Left ventricle myocardium inferior (tissue), 1 donor: ENCODE results near the gene JADE1. TPM values are rescaled to one million over a fixed set of nuclear protein-coding genes. Genes with fewer than 3 reads are reported as not detected.
A peak's percentile ranks its signal among the peaks of the same experiment; 100 is the strongest.

Source experiments
- DNase-seq: peaks from one replicate; pipeline ENCODE4 v3.0.0-alpha.2; 2020
- H3K27ac ChIP-seq: fragments of 200-600 bp; replicated peaks from 2 replicates; pipeline ENCODE4 v1.8.0; 2021
- H3K27me3 ChIP-seq: fragments of 200-600 bp; 2 replicates; pipeline ENCODE4 v1.8.0; 2021; ENCODE audit warnings: low read depth
- H3K36me3 ChIP-seq: fragments of 200-600 bp; 2 replicates; pipeline ENCODE4 v1.8.0; 2021
- H3K4me1 ChIP-seq: fragments of 200-600 bp; 2 replicates; pipeline ENCODE4 v1.8.0; 2021
- H3K4me3 ChIP-seq: fragments of 200-600 bp; 2 replicates; pipeline ENCODE4 v1.8.0; 2021; ENCODE audit warnings: mild to moderate bottlenecking, moderate library complexity
- H3K9me3 ChIP-seq: fragments of 200-600 bp; replicated peaks from 2 replicates; pipeline ENCODE4 v1.8.0; 2021
- CTCF ChIP-seq: fragments of 200-600 bp; IDR thresholded peaks from 2 replicates; pipeline ENCODE4 v1.8.0; 2021; ENCODE audit warnings: antibody characterized with exemption, mild to moderate bottlenecking, borderline replicate concordance
- intact Hi-C: fragments of 100-400 bp; cut with micrococcal nuclease; formaldehyde crosslinking; loops from one replicate; pipeline ENCODE4 v1.11.0; 2022
- total RNA-seq: library from RNA; stranded (reverse); fragmentation: NEBNext Ultra II Directional; extraction: Animal tissue kit (Norgen Biotek cat#: 25700); gene quantifications from one replicate; pipeline ENCODE4 v1.2.1, GENCODE V29; 2021
- donor health status: DM: no; HTN: yes; CAD: no; lungs with severe emphysema.

The JADE1 gene
- total RNA-seq, 1 donor from 2014 or later: 22.1 TPM

GRCh38 chr4:128775477-128775876 lies 34.0 kb upstream of the JADE1 start:
- Histone ChIP-seq H3K4me3 (no peak overlapping the region), H3K36me3 (no peaks in the 10 kb centered on the region), H3K27me3 (peaks cover 8% of the 10 kb centered on the region), H3K27ac (no peak overlapping the region), H3K9me3 (no peaks in the 10 kb centered on the region), H3K4me1 (peaks cover 6% of the 10 kb centered on the region)
- TF ChIP-seq CTCF: no peak
- intact Hi-C loops: no loop called here
- no peak for DNase-seq

- DNase-seq: no peak
Measured at GRCh38 chr4:128775916-128776315, 33.6 kb upstream of the JADE1 start.

GRCh38 chr4:128776794-128777216 lies 32.7 kb upstream of the JADE1 start:
- Histone ChIP-seq H3K4me3 (no peak overlapping the region), H3K27ac (no peak overlapping the region), H3K9me3 (no peaks in the 10 kb centered on the region), H3K27me3 (peaks cover 10% of the 10 kb centered on the region), H3K4me1 (peaks cover 6% of the 10 kb centered on the region), H3K36me3 (no peaks in the 10 kb centered on the region)
- TF ChIP-seq CTCF: no peak
- DNase-seq: peak; percentile 66
- intact Hi-C loops: no loop called here

More at GRCh38 chr4:128775916-128776315, 33.6 kb upstream of the JADE1 start:
- H3K4me1 ChIP-seq: peaks cover 6% of the 10 kb centered on the region
- H3K4me3 ChIP-seq: no peak overlapping the region
- H3K27ac ChIP-seq: no peak overlapping the region
- intact Hi-C loops: no loop called here
- TF ChIP-seq CTCF: no peak
- H3K9me3 ChIP-seq: no peaks in the 10 kb centered on the region
- no peaks in the 10 kb centered on the region for H3K36me3 ChIP-seq
- H3K27me3 ChIP-seq: peaks cover 8% of the 10 kb centered on the region

- Histone ChIP-seq H3K27me3 (peaks cover 3% of the 10 kb centered on the region), H3K9me3 (no peaks in the 10 kb centered on the region), H3K27ac (no peak overlapping the region), H3K36me3 (no peaks in the 10 kb centered on the region), H3K4me3 (no peak overlapping the region), H3K4me1 (peaks cover 6% of the 10 kb centered on the region)
- no peak for DNase-seq
- TF ChIP-seq CTCF: no peak
- intact Hi-C loops: no loop called here
Measured at GRCh38 chr4:128780688-128781087, 28.8 kb upstream of the JADE1 start.

- TF ChIP-seq CTCF: peak; percentile 59
Measured at GRCh38 chr4:128782076-128782715, 27.3 kb upstream of the JADE1 start.

More at GRCh38 chr4:128782076-128782715, 27.3 kb upstream of the JADE1 start:
- H3K27me3 ChIP-seq: peaks cover 3% of the 10 kb centered on the region
- no peaks in the 10 kb centered on the region for H3K36me3 ChIP-seq
- no peak overlapping the region for H3K27ac ChIP-seq
- H3K4me1 ChIP-seq: peaks cover under 1% of the 10 kb centered on the region
- intact Hi-C loops: no loop called here
- H3K9me3 ChIP-seq: no peaks in the 10 kb centered on the region
- no peak overlapping the region for H3K4me3 ChIP-seq
- peak; percentile 29 for DNase-seq
